Liver (tissue), 9 donors: ENCODE data around the gene SLFN12L. TPM values are rescaled to one million over a fixed set of nuclear protein-coding genes. Genes with fewer than 3 reads are reported as not detected.

ENCODE experiments used
- DNase-seq: peaks from one replicate; pipeline ENCODE4 v3.0.0-alpha.2; 2017; ENCODE audit warnings: low spot score
- H3K27ac ChIP-seq, 2 donors: one replicate each; pipeline ENCODE4 v1.7.0; 2013; ENCODE audit warnings: inconsistent platforms in 2 of 2, low read length in 2 of 2, control low read depth in 1 of 2, low read depth in 1 of 2, mild to moderate bottlenecking in 1 of 2
- H3K27me3 ChIP-seq, 4 donors: one replicate each; pipeline versions ENCODE4 v1.6.1 to v1.7.0; 2013; ENCODE audit warnings: low read length in 3 of 4, inconsistent platforms in 1 of 4, mild to moderate bottlenecking in 1 of 4, moderate library complexity in 1 of 4; ENCODE audit not compliant: control insufficient read depth in 4 of 4, insufficient read depth in 4 of 4
- H3K36me3 ChIP-seq, 4 donors: one replicate each; pipeline versions ENCODE4 v1.6.1 to v1.7.0; 2013; ENCODE audit warnings: low read length in 3 of 4, mild to moderate bottlenecking in 3 of 4, low read depth in 1 of 4, moderate library complexity in 1 of 4; ENCODE audit not compliant: control insufficient read depth in 4 of 4, insufficient read depth in 3 of 4
- H3K4me1 ChIP-seq, 4 donors: one replicate each; pipeline versions ENCODE4 v1.6.1 to v1.7.0; 2013; ENCODE audit warnings: low read length in 3 of 4, mild to moderate bottlenecking in 3 of 4, moderate library complexity in 1 of 4; ENCODE audit not compliant: control insufficient read depth in 4 of 4, insufficient read depth in 4 of 4
- H3K4me3 ChIP-seq, 3 donors: one replicate each; pipeline versions ENCODE4 v1.6.1 to v1.7.0; 2013; ENCODE audit warnings: low read length in 3 of 3, control low read depth in 1 of 3, low read depth in 1 of 3, mild to moderate bottlenecking in 1 of 3
- H3K9ac ChIP-seq, 2 donors: one replicate each; pipeline ENCODE4 v1.7.0; 2013; ENCODE audit warnings: low read length in 2 of 2, mild to moderate bottlenecking in 2 of 2, moderate library complexity in 2 of 2, control low read depth in 1 of 2, low read depth in 1 of 2
- H3K9me3 ChIP-seq, 4 donors: one replicate each; pipeline versions ENCODE4 v1.6.1 to v1.7.0; 2013; ENCODE audit warnings: low read length in 3 of 4; ENCODE audit not compliant: control insufficient read depth in 4 of 4
- ATF3 ChIP-seq: IDR thresholded peaks from 2 replicates; pipeline ENCODE4 v1.6.1; 2016; ENCODE audit warnings: antibody characterized with exemption
- CTCF ChIP-seq: fragments of 150-350 bp; IDR thresholded peaks from 2 replicates; pipeline ENCODE4 v1.5.1; 2017; ENCODE audit warnings: improper control_type of control experiment, low read depth, low read length; ENCODE audit not compliant: missing input control
- EGR1 ChIP-seq, 2 donors: IDR thresholded peaks; 2 replicates each; pipeline ENCODE4 v1.6.1; 2016 to 2018; ENCODE audit warnings: antibody characterized with exemption in 2 of 2, low read depth in 2 of 2
- FOXA1 ChIP-seq: IDR thresholded peaks from 2 replicates; pipeline ENCODE4 v1.6.1; 2016; ENCODE audit warnings: antibody characterized with exemption
- GABPA ChIP-seq, 2 donors: IDR thresholded peaks in 1 of 2; conservative IDR thresholded peaks in 1 of 2; 2 replicates each; pipeline ENCODE4 v1.6.1; 2016; ENCODE audit warnings: antibody characterized with exemption in 2 of 2, mild to moderate bottlenecking in 1 of 2, moderate library complexity in 1 of 2
- HNF4G ChIP-seq: IDR thresholded peaks from 2 replicates; pipeline ENCODE4 v1.6.1; 2016; ENCODE audit warnings: antibody characterized with exemption
- JUND ChIP-seq, 2 donors: IDR thresholded peaks; 2 replicates each; pipeline ENCODE4 v1.6.1; 2016; ENCODE audit warnings: antibody characterized with exemption in 2 of 2
- MAX ChIP-seq: IDR thresholded peaks from 2 replicates; pipeline ENCODE4 v1.6.1; 2016; ENCODE audit warnings: antibody characterized with exemption
- NR2F2 ChIP-seq: IDR thresholded peaks from 2 replicates; pipeline ENCODE4 v1.6.1; 2016; ENCODE audit warnings: antibody characterized with exemption
- REST ChIP-seq: IDR thresholded peaks from 2 replicates; pipeline ENCODE4 v1.6.1; 2016; ENCODE audit warnings: antibody characterized with exemption, mild to moderate bottlenecking
- TAF1 ChIP-seq: conservative IDR thresholded peaks from 2 replicates; pipeline ENCODE4 v1.6.1; 2016; ENCODE audit warnings: antibody characterized with exemption, mild to moderate bottlenecking
- YY1 ChIP-seq: IDR thresholded peaks from 2 replicates; pipeline ENCODE4 v1.6.1; 2016; ENCODE audit warnings: antibody characterized with exemption, mild to moderate bottlenecking
- ZBTB33 ChIP-seq: IDR thresholded peaks from 2 replicates; pipeline ENCODE4 v1.6.1; 2016; ENCODE audit warnings: antibody characterized with exemption
- WGBS: extraction: QIAGEN DNeasy Blood & Tissue Kit; methylation state at CpG from one replicate; pipeline ENCODE4 v1.1.7; 2013; 5-methylcytosine and 5-hydroxymethylcytosine counted together
- polyA plus RNA-seq, 2 donors: library from polyadenylated mRNA; stranded (reverse) in 1 of 2; unstranded in 1 of 2; fragments of 200-250 nt in 1 of 2; fragments of >200 nt in 1 of 2; fragmentation: Nextera tagmentation in 1 of 2; extraction: Ambion mirVana in 1 of 2; gene quantifications; one replicate each; pipeline versions ENCODE4 v1.2.1 to v1.2.3, GENCODE V29; 2013 to 2015
- total RNA-seq, 2 donors: library from RNA; depleted of rRNA; stranded (reverse); fragments of >200 nt; gene quantifications; one replicate each; pipeline ENCODE4 v1.2.3, GENCODE V29; 2014
- donor health status: healthy.
- donor health status: healthy.
- donor health status: healthy.
- donor health status: healthy.
- donor health status: healthy.

SLFN12L gene
- total and polyA plus RNA-seq, 4 donors: 0.09 to 2.2 (median 0.27) TPM

- TF ChIP-seq ZBTB33 (no peak), FOXA1 (no peak), MAX (no peak), REST (no peak), EGR1 (IDR thresholded peaks at IDR 0.05; ENCODE audit: low read depth in 2 of 2) (no peak), GABPA (IDR thresholded peaks at IDR 0.05 in 1 of 2, conservative IDR thresholded peaks at IDR 0.05 in 1 of 2) (no peak), YY1 (no peak), NR2F2 (no peak), TAF1 (no peak), HNF4G (no peak), JUND (IDR thresholded peaks at IDR 0.05) (no peak)
- Histone ChIP-seq H3K4me3 (peak overlapping the region; percentile 74 to 97 (median 94)), H3K27ac (peak overlapping the region; percentile 76 to 81), H3K36me3 (no peaks in the 10 kb centered on the region), H3K9ac (peak overlapping the region; percentile 76 to 88), H3K27me3 (no peaks in the 10 kb centered on the region), H3K4me1 (peaks cover 1 to 21% (median 10%) of the 10 kb centered on the region in 4 donors), H3K9me3 (no peaks in the 10 kb centered on the region)
- DNase-seq: no peak
- WGBS: 38% methylated on average over 7 of the region's 7 CpGs
Measured at GRCh38 chr17:35586569-35587073, 49.1 kb upstream of the SLFN12L start.

- H3K9me3 ChIP-seq: no peaks in the 10 kb centered on the region
- 82% methylated on average over 1 of the region's 1 CpG for WGBS
- TF ChIP-seq ATF3 (no peak), GABPA (IDR thresholded peaks at IDR 0.05 in 1 of 2, conservative IDR thresholded peaks at IDR 0.05 in 1 of 2) (no peak), CTCF (no peak), MAX (no peak)
- no peaks in the 10 kb centered on the region for H3K27me3 ChIP-seq
- no peak for DNase-seq
- H3K4me3 ChIP-seq: no peak overlapping the region
- no peak overlapping the region for H3K9ac ChIP-seq
- peaks cover 0 to 21% (median 13%) of the 10 kb centered on the region in 4 donors for H3K4me1 ChIP-seq
- H3K27ac ChIP-seq: no peak overlapping the region
- H3K36me3 ChIP-seq: no peaks in the 10 kb centered on the region
Measured at GRCh38 chr17:35584061-35584460, 46.6 kb upstream of the SLFN12L start.
